HEK293 (cell line): ENCODE results near the gene KRT80.

Experiments used
- KLF9 ChIP-seq: fragments of 450-650 bp; formaldehyde crosslinking; IDR thresholded peaks from 2 replicates; pipeline ENCODE4 v1.5.1; 2016; ENCODE audit warnings: missing biosample characterization, missing genetic modification characterization, low read depth
- OSR2 ChIP-seq: fragments of 450-650 bp; formaldehyde crosslinking; IDR thresholded peaks from 2 replicates; pipeline ENCODE4 v1.5.1; 2016; ENCODE audit warnings: missing biosample characterization, missing genetic modification characterization
- ZNF621 ChIP-seq: fragments of 450-650 bp; formaldehyde crosslinking; IDR thresholded peaks from 2 replicates; pipeline ENCODE4 v1.5.1; 2017; ENCODE audit warnings: missing biosample characterization, missing genetic modification characterization
- TF ChIP-seq, protein P1 (sequence below): fragments of 450-650 bp; formaldehyde crosslinking; IDR thresholded peaks from 2 replicates; pipeline ENCODE4 v1.5.1; 2017; ENCODE audit warnings: missing biosample characterization, missing genetic modification characterization
- TF ChIP-seq, protein P2 (sequence below): fragments of 450-650 bp; formaldehyde crosslinking; IDR thresholded peaks from 2 replicates; pipeline ENCODE4 v1.5.1; 2016; ENCODE audit warnings: missing biosample characterization, missing genetic modification characterization
- TF ChIP-seq, protein P3 (sequence below): fragments of 450-650 bp; formaldehyde crosslinking; IDR thresholded peaks from 2 replicates; pipeline ENCODE4 v1.5.1; 2016; ENCODE audit warnings: missing biosample characterization, missing genetic modification characterization, borderline replicate concordance
- TF ChIP-seq, protein P4 (sequence below): fragments of 450-650 bp; formaldehyde crosslinking; IDR thresholded peaks from 2 replicates; pipeline ENCODE4 v1.5.1; 2016; ENCODE audit warnings: missing biosample characterization, missing genetic modification characterization

DNA sequence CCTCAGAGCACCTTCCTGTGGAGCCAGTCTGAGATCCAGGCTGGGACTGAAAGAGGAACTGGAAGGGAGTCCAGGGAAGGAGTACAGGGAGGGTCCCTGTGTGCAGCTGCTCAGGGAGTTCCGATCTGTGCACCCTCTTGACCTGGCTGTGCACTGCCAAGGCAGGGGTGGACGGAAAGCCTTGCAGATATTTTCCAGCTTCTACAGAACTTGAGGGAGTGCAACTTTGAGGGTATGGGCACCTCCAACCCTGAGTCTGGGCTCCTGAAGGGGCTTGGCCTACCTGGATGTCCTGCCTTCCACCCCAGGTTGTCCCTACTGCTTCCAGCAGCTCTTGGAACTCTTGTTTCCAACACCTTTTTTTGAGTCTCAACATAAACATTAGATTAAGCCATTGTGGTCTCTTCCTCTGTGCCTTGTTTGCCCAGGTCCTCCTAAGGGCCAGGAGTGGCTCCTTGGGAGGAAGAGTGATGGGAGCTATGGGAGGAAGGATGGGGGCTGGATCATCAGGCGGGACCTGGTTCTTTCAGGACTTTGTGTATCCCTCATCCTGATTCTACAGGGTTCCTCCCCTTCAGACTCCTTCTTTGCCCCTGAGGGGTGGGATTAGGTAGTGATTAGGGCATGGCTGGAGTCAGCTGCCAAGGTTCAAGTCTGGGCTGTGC, 44.7 kb upstream of the KRT80 start:
- TF ChIP-seq KLF9 (tag by site-specific recombination) (no peak), OSR2 (tag by site-specific recombination) (no peak), ZNF621 (tag by site-specific recombination) (no peak)
- TF ChIP-seq, protein P1, sequence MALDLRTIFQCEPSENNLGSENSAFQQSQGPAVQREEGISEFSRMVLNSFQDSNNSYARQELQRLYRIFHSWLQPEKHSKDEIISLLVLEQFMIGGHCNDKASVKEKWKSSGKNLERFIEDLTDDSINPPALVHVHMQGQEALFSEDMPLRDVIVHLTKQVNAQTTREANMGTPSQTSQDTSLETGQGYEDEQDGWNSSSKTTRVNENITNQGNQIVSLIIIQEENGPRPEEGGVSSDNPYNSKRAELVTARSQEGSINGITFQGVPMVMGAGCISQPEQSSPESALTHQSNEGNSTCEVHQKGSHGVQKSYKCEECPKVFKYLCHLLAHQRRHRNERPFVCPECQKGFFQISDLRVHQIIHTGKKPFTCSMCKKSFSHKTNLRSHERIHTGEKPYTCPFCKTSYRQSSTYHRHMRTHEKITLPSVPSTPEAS (tag by site-specific recombination) = no peak
- TF ChIP-seq, protein P2, sequence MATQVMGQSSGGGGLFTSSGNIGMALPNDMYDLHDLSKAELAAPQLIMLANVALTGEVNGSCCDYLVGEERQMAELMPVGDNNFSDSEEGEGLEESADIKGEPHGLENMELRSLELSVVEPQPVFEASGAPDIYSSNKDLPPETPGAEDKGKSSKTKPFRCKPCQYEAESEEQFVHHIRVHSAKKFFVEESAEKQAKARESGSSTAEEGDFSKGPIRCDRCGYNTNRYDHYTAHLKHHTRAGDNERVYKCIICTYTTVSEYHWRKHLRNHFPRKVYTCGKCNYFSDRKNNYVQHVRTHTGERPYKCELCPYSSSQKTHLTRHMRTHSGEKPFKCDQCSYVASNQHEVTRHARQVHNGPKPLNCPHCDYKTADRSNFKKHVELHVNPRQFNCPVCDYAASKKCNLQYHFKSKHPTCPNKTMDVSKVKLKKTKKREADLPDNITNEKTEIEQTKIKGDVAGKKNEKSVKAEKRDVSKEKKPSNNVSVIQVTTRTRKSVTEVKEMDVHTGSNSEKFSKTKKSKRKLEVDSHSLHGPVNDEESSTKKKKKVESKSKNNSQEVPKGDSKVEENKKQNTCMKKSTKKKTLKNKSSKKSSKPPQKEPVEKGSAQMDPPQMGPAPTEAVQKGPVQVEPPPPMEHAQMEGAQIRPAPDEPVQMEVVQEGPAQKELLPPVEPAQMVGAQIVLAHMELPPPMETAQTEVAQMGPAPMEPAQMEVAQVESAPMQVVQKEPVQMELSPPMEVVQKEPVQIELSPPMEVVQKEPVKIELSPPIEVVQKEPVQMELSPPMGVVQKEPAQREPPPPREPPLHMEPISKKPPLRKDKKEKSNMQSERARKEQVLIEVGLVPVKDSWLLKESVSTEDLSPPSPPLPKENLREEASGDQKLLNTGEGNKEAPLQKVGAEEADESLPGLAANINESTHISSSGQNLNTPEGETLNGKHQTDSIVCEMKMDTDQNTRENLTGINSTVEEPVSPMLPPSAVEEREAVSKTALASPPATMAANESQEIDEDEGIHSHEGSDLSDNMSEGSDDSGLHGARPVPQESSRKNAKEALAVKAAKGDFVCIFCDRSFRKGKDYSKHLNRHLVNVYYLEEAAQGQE (tag by site-specific recombination) = no peak
- TF ChIP-seq, protein P3, sequence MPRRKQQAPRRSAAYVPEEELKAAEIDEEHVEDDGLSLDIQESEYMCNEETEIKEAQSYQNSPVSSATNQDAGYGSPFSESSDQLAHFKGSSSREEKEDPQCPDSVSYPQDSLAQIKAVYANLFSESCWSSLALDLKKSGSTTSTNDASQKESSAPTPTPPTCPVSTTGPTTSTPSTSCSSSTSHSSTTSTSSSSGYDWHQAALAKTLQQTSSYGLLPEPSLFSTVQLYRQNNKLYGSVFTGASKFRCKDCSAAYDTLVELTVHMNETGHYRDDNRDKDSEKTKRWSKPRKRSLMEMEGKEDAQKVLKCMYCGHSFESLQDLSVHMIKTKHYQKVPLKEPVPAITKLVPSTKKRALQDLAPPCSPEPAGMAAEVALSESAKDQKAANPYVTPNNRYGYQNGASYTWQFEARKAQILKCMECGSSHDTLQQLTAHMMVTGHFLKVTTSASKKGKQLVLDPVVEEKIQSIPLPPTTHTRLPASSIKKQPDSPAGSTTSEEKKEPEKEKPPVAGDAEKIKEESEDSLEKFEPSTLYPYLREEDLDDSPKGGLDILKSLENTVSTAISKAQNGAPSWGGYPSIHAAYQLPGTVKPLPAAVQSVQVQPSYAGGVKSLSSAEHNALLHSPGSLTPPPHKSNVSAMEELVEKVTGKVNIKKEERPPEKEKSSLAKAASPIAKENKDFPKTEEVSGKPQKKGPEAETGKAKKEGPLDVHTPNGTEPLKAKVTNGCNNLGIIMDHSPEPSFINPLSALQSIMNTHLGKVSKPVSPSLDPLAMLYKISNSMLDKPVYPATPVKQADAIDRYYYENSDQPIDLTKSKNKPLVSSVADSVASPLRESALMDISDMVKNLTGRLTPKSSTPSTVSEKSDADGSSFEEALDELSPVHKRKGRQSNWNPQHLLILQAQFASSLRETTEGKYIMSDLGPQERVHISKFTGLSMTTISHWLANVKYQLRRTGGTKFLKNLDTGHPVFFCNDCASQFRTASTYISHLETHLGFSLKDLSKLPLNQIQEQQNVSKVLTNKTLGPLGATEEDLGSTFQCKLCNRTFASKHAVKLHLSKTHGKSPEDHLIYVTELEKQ (tag by site-specific recombination) = no peak
- TF ChIP-seq, protein P4, sequence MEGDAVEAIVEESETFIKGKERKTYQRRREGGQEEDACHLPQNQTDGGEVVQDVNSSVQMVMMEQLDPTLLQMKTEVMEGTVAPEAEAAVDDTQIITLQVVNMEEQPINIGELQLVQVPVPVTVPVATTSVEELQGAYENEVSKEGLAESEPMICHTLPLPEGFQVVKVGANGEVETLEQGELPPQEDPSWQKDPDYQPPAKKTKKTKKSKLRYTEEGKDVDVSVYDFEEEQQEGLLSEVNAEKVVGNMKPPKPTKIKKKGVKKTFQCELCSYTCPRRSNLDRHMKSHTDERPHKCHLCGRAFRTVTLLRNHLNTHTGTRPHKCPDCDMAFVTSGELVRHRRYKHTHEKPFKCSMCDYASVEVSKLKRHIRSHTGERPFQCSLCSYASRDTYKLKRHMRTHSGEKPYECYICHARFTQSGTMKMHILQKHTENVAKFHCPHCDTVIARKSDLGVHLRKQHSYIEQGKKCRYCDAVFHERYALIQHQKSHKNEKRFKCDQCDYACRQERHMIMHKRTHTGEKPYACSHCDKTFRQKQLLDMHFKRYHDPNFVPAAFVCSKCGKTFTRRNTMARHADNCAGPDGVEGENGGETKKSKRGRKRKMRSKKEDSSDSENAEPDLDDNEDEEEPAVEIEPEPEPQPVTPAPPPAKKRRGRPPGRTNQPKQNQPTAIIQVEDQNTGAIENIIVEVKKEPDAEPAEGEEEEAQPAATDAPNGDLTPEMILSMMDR (tag by site-specific recombination) = no peak
